Endothelial cell of umbilical vein (primary cell): ENCODE measurements around the gene GYS1. TPM values are rescaled to one million over a fixed set of nuclear protein-coding genes. Genes with fewer than 3 reads are reported as not detected.

ENCODE experiments used
- BruUV-seq: library from RNA; stranded (reverse); fragments of 400-500 nt; replicated peaks from 2 replicates; lab custom pipeline; 2021; lab: Mats Ljungman, UMichigan
- CTCF ChIA-PET: fragments of 300-600, 350-600 bp; sonication (Branson Sonifier 250); formaldehyde crosslinking; loops from one replicate; lab custom pipeline; 2021; ENCODE audit warnings: antibody characterized with exemption, inconsistent platforms; lab: Charles Lee
- POLR2A ChIA-PET: fragments of 300-600, 350-600 bp; sonication (Branson Sonifier 250); formaldehyde crosslinking; loops from one replicate; lab custom pipeline; 2021; ENCODE audit warnings: antibody characterized with exemption, inconsistent platforms; lab: Charles Lee
- DNase-seq: peaks from one replicate; pipeline ENCODE4 v3.0.0-alpha.2; 2011; ENCODE audit warnings: low read depth, low spot score
- FAIRE-seq: peaks from 2 replicates; lab custom pipeline; 2011; peaks lifted over from hg19 to GRCh38; lab: Jason Lieb, UNC
- H2AFZ ChIP-seq: 2 replicates; pipeline ENCODE4 v1.6.0; 2012; ENCODE audit warnings: low read depth, low read length, control low read depth, inconsistent platforms
- H3K27ac ChIP-seq: 2 replicates; pipeline ENCODE4 v1.5.1; 2011; ENCODE audit warnings: low read depth, mild to moderate bottlenecking, control low read depth, low read length, moderate library complexity; ENCODE audit not compliant: insufficient read depth
- H3K27me3 ChIP-seq, 2 experiments: 2 replicates each; pipeline versions ENCODE4 v1.6.0 to v1.6.1; 2011; ENCODE audit warnings: low read length in 2 of 2, mixed read lengths in 1 of 2; ENCODE audit not compliant: control insufficient read depth in 2 of 2, insufficient read depth in 2 of 2
- H3K36me3 ChIP-seq, 2 experiments: 2 replicates in 1 of 2; 3 replicates in 1 of 2; pipeline ENCODE4 v1.5.1; 2011; ENCODE audit warnings: low read length in 2 of 2, mild to moderate bottlenecking in 1 of 2, moderate library complexity in 1 of 2; ENCODE audit not compliant: control insufficient read depth in 2 of 2, insufficient read depth in 2 of 2; ENCODE audit errors: extremely low read depth in 1 of 2
- H3K4me1 ChIP-seq: 3 replicates; pipeline ENCODE4 v1.5.1; 2011; ENCODE audit warnings: mild to moderate bottlenecking, low read length; ENCODE audit not compliant: control insufficient read depth, insufficient read depth; ENCODE audit errors: extremely low read depth
- H3K4me2 ChIP-seq: 2 replicates; pipeline ENCODE4 v1.6.1; 2011; ENCODE audit warnings: low read length, control low read depth, mixed read lengths; ENCODE audit not compliant: insufficient read depth
- H3K4me3 ChIP-seq, 3 experiments: fragments of 200-600 bp in 1 of 3; sonication (generic), shearing (Covaris generic) in 1 of 3; replicated peaks in 1 of 3; 2 replicates each; pipeline ENCODE4 v1.5.1; 2011 to 2016; ENCODE audit warnings: control low read depth in 3 of 3, low read length in 3 of 3, mild to moderate bottlenecking in 2 of 3, inconsistent platforms in 1 of 3, low read depth in 1 of 3, moderate library complexity in 1 of 3; ENCODE audit not compliant: insufficient read depth in 1 of 3
- H3K79me2 ChIP-seq: 2 replicates; pipeline ENCODE4 v1.6.0; 2012; ENCODE audit warnings: low read length, inconsistent platforms; ENCODE audit not compliant: control insufficient read depth, insufficient read depth
- H3K9ac ChIP-seq: replicated peaks from 2 replicates; pipeline ENCODE3; 2011; ENCODE audit warnings: low read length, control low read depth; ENCODE audit not compliant: insufficient read depth; ENCODE audit errors: extremely low read depth
- H3K9me1 ChIP-seq: replicated peaks from 3 replicates; pipeline ENCODE4 v1.6.0; 2011; ENCODE audit warnings: mild to moderate bottlenecking, low read length; ENCODE audit not compliant: control insufficient read depth, insufficient read depth; ENCODE audit errors: extremely low read depth
- H3K9me3 ChIP-seq: replicated peaks from 2 replicates; pipeline ENCODE4 v1.5.1; 2012; ENCODE audit warnings: low read length, inconsistent platforms; ENCODE audit not compliant: control insufficient read depth, insufficient read depth
- H4K20me1 ChIP-seq: replicated peaks from 2 replicates; pipeline ENCODE3; 2011; ENCODE audit warnings: mild to moderate bottlenecking, low read length; ENCODE audit not compliant: control insufficient read depth, insufficient read depth; ENCODE audit errors: extremely low read depth
- CTCF ChIP-seq, 2 donors: IDR thresholded peaks; 1 replicate in 1 of 2; 2 replicates in 1 of 2; pipeline ENCODE4 v1.5.1; 2011; ENCODE audit warnings: low read length in 2 of 2, mild to moderate bottlenecking in 2 of 2, moderate library complexity in 2 of 2, control low read depth in 1 of 2, inconsistent platforms in 1 of 2, low read depth in 1 of 2; ENCODE audit not compliant: insufficient read depth in 1 of 2; ENCODE audit errors: extremely low read depth in 1 of 2
- JUN ChIP-seq: IDR thresholded peaks from 2 replicates; pipeline ENCODE4 v1.6.1; 2011; ENCODE audit warnings: borderline replicate concordance, low read depth; ENCODE audit not compliant: insufficient read length, insufficient read depth
- MAX ChIP-seq: IDR thresholded peaks from 2 replicates; pipeline ENCODE4 v1.6.1; 2011; ENCODE audit not compliant: insufficient read depth, insufficient read length
- MYC ChIP-seq: IDR thresholded peaks from one replicate; pipeline ENCODE4 v1.6.1; 2011; ENCODE audit warnings: mild to moderate bottlenecking, low read depth, low read length
- POLR2A ChIP-seq: IDR thresholded peaks from 2 replicates; pipeline ENCODE4 v1.6.1; 2012; ENCODE audit warnings: low read depth, mild to moderate bottlenecking, control low read depth, low read length
- POLR2AphosphoS5 ChIP-seq: IDR thresholded peaks from 2 replicates; pipeline ENCODE4 v1.6.1; 2012; ENCODE audit warnings: low read depth, mild to moderate bottlenecking, control low read depth, low read length, moderate library complexity; ENCODE audit not compliant: insufficient read depth
- dilution Hi-C: fragments of 300-500 bp; cut with MboI; formaldehyde crosslinking; loops from one replicate; pipeline ENCODE4 v1.15.0; 2019; ENCODE audit warnings: low sequenced_read_pairs; ENCODE audit not compliant: extremely low pct_ligation_motif_present
- intact Hi-C: fragments of 100-400 bp; cut with micrococcal nuclease; formaldehyde crosslinking; loops from one replicate; pipeline ENCODE4 v1.10.0; 2022
- polyA plus RNA-seq, 4 experiments: library from polyadenylated mRNA; depleted of rRNA in 3 of 4; stranded (reverse) in 3 of 4; unstranded in 1 of 4; fragments of >200 nt; gene quantifications; 2 replicates each; pipeline versions ENCODE4 v1.2.1 to v1.2.3, GENCODE V29; 2011 to 2012; ENCODE audit warnings: missing spikeins in 1 of 4
- total RNA-seq: library from RNA; stranded (reverse); gene quantifications from 2 replicates; pipeline ENCODE4 v1.2.3, GENCODE V29; 2021

The GYS1 gene
- total and polyA plus RNA-seq, 2 donors (not counting 3 experiments of a cell fraction or from before 2014, with no cell fraction given), result 39.0 to 58.9 TPM

GRCh38 chr19:48968179-48968661, 24.9 kb downstream of the GYS1 start:
- intact Hi-C loops, result no loop called here
- no peak for FAIRE-seq

GRCh38 chr19:48967346-48968178, 25.5 kb downstream of the GYS1 start:
- TF ChIP-seq POLR2AphosphoS5 (no peak), CTCF (IDR thresholded peaks at IDR 0.05; ENCODE audit: extremely low read depth in 1 of 2, insufficient read depth in 1 of 2, low read depth in 1 of 2, low read length in 2 of 2) (no peak), MYC (no peak), MAX (no peak), POLR2A (peak; percentile 71), JUN (no peak)
- H3K4me2 ChIP-seq, result no peak overlapping the region
- no peaks in the 10 kb centered on the region for H3K27me3 ChIP-seq
- H2AFZ ChIP-seq, result no peak overlapping the region
- H3K36me3 ChIP-seq, result peaks cover 3 to 9% of the 10 kb centered on the region in 2 experiments
- intact Hi-C loops, result no loop called here
- peak; percentile 52 for FAIRE-seq
- H3K4me1 ChIP-seq, result peaks cover 18% of the 10 kb centered on the region
- H3K9me3 ChIP-seq, result no peaks in the 10 kb centered on the region
- no peaks in the 10 kb centered on the region for H3K9me1 ChIP-seq
- ChIA-PET POLR2A (interaction anchor here (0.6 to 2.3 kb wide), 4 partner anchors 87 to 202 kb away, joined by 3 to 14 read pairs (median 4); partner anchors contain the start of gene PPP1R15A), CTCF (interaction anchor here (0.8 to 2.7 kb wide), 7 partner anchors 26 to 180 kb away, joined by 3 to 20 read pairs (median 3); partner anchors contain the start of genes HSD17B14 and RUVBL2)
- DNase-seq, result no peak
- no TSS peak for BruUV-seq
- no peak overlapping the region for H3K27ac ChIP-seq
- H4K20me1 ChIP-seq, result peaks cover 3% of the 10 kb centered on the region
- dilution Hi-C loops, result no loop called here
- no peak overlapping the region for H3K4me3 ChIP-seq
- H3K9ac ChIP-seq, result no peak overlapping the region
- peaks cover 16% of the 10 kb centered on the region for H3K79me2 ChIP-seq

More at GRCh38 chr19:48968179-48968661, 24.9 kb downstream of the GYS1 start:
- peaks cover 16% of the 10 kb centered on the region for H3K4me1 ChIP-seq
- BruUV-seq, result no TSS peak
- H3K9me3 ChIP-seq, result no peaks in the 10 kb centered on the region
- DNase-seq, result no peak
- TF ChIP-seq POLR2A (no peak), JUN (no peak), POLR2AphosphoS5 (no peak)
- peaks cover 5 to 9% of the 10 kb centered on the region in 2 experiments for H3K36me3 ChIP-seq
- ChIA-PET POLR2A (interaction anchor here (1.2 to 2.3 kb wide), 3 partner anchors 88 to 96 kb away, joined by 3 to 14 read pairs (median 4); partner anchors contain the start of gene PPP1R15A), CTCF (interaction anchor here (0.8 to 2.7 kb wide), 6 partner anchors 31 to 180 kb away, joined by 3 to 20 read pairs (median 8); partner anchors contain the start of gene HSD17B14)
- peaks cover 16% of the 10 kb centered on the region for H3K79me2 ChIP-seq
- no peaks in the 10 kb centered on the region for H3K27me3 ChIP-seq
- peaks cover 3% of the 10 kb centered on the region for H4K20me1 ChIP-seq
- dilution Hi-C loops, result no loop called here
- no peak overlapping the region for H3K9ac ChIP-seq
- no peak overlapping the region for H3K27ac ChIP-seq
- H2AFZ ChIP-seq, result no peak overlapping the region
- no peak overlapping the region for H3K4me2 ChIP-seq
- no peaks in the 10 kb centered on the region for H3K9me1 ChIP-seq
- H3K4me3 ChIP-seq, result no peak overlapping the region
